Mesenchymal stem cell (in vitro differentiated cells and primary cell): ENCODE results near the gene LRP1B.

Experiments
- DNase-seq: peaks from one replicate; pipeline ENCODE4 v3.0.0-alpha.2; 2013
- H2AFZ ChIP-seq: one replicate; pipeline ENCODE4 v1.6.1; 2013; ENCODE audit warnings: low read depth, mild to moderate bottlenecking, control low read depth, inconsistent platforms, low read length, moderate library complexity
- H2AK5ac ChIP-seq: 2 replicates; pipeline ENCODE4 v1.6.1; 2013; ENCODE audit warnings: low read length, moderate library complexity, mild to moderate bottlenecking, inconsistent platforms; ENCODE audit not compliant: severe bottlenecking
- H2BK120ac ChIP-seq: one replicate; pipeline ENCODE4 v1.6.1; 2013; ENCODE audit warnings: low read depth, mild to moderate bottlenecking, inconsistent platforms, low read length, moderate library complexity
- H2BK12ac ChIP-seq, 2 experiments: one replicate each; pipeline ENCODE4 v1.6.1; 2013; ENCODE audit warnings: inconsistent platforms in 2 of 2, low read length in 2 of 2, mild to moderate bottlenecking in 2 of 2, moderate library complexity in 2 of 2, control low read depth in 1 of 2
- H2BK15ac ChIP-seq: one replicate; pipeline ENCODE4 v1.6.1; 2013; ENCODE audit warnings: mild to moderate bottlenecking, low read depth, inconsistent platforms; ENCODE audit not compliant: poor library complexity, severe bottlenecking
- H2BK5ac ChIP-seq: 2 replicates; pipeline ENCODE4 v1.6.1; 2013; ENCODE audit warnings: low read depth, mild to moderate bottlenecking, low read length, control low read depth, inconsistent platforms; ENCODE audit not compliant: poor library complexity, severe bottlenecking
- H3K14ac ChIP-seq, 2 experiments: one replicate each; pipeline ENCODE4 v1.6.1; 2013; ENCODE audit warnings: inconsistent platforms in 2 of 2, low read length in 2 of 2, control low read depth in 1 of 2, mild to moderate bottlenecking in 1 of 2, moderate library complexity in 1 of 2
- H3K18ac ChIP-seq, 2 experiments: one replicate each; pipeline ENCODE4 v1.6.1; 2013; ENCODE audit warnings: inconsistent platforms in 2 of 2, low read length in 2 of 2, control low read depth in 1 of 2, low read depth in 1 of 2, mild to moderate bottlenecking in 1 of 2
- H3K23ac ChIP-seq, 2 experiments: one replicate each; pipeline ENCODE4 v1.6.1; 2013; ENCODE audit warnings: inconsistent platforms in 2 of 2, low read length in 2 of 2, mild to moderate bottlenecking in 2 of 2, moderate library complexity in 2 of 2, control low read depth in 1 of 2
- H3K27ac ChIP-seq: 2 replicates; pipeline ENCODE4 v1.5.1; 2013; ENCODE audit warnings: mild to moderate bottlenecking, moderate library complexity, low read length, control low read depth, inconsistent platforms; ENCODE audit not compliant: poor library complexity, severe bottlenecking
- H3K27me3 ChIP-seq, 2 experiments: 2 replicates each; pipeline versions ENCODE4 v1.6.1 to v1.7.0; 2013; ENCODE audit warnings: low read length in 2 of 2, mild to moderate bottlenecking in 2 of 2, moderate library complexity in 2 of 2, control low read depth in 1 of 2, inconsistent platforms in 1 of 2; ENCODE audit not compliant: control insufficient read depth in 1 of 2, insufficient read depth in 1 of 2
- H3K36me3 ChIP-seq, 2 experiments: 2 replicates each; pipeline versions ENCODE4 v1.6.1 to v1.7.0; 2013; ENCODE audit warnings: low read length in 2 of 2, control low read depth in 1 of 2, inconsistent platforms in 1 of 2, low read depth in 1 of 2, mild to moderate bottlenecking in 1 of 2; ENCODE audit not compliant: insufficient read depth in 2 of 2, control insufficient read depth in 1 of 2
- H3K4ac ChIP-seq, 2 experiments: one replicate each; pipeline ENCODE4 v1.6.1; 2013; ENCODE audit warnings: inconsistent platforms in 2 of 2, low read length in 2 of 2, mild to moderate bottlenecking in 2 of 2, moderate library complexity in 2 of 2, control low read depth in 1 of 2, low read depth in 1 of 2
- H3K4me1 ChIP-seq: 2 replicates; pipeline ENCODE4 v1.6.1; 2013; ENCODE audit warnings: low read depth, low read length, control low read depth; ENCODE audit not compliant: control insufficient read depth, insufficient read depth
- H3K4me2 ChIP-seq: 2 replicates; pipeline ENCODE4 v1.6.1; 2013; ENCODE audit warnings: low read length, mild to moderate bottlenecking, inconsistent platforms; ENCODE audit not compliant: poor library complexity, severe bottlenecking
- H3K4me3 ChIP-seq, 2 experiments: 2 replicates each; pipeline versions ENCODE4 v1.5.1 to v1.7.0; 2013; ENCODE audit warnings: low read length in 2 of 2, mild to moderate bottlenecking in 2 of 2, control low read depth in 1 of 2, low read depth in 1 of 2; ENCODE audit not compliant: insufficient read depth in 1 of 2
- H3K79me1 ChIP-seq: replicated peaks from 2 replicates; pipeline ENCODE4 v1.6.1; 2013; ENCODE audit warnings: mild to moderate bottlenecking, control low read depth, low read length, inconsistent platforms; ENCODE audit not compliant: poor library complexity, severe bottlenecking
- H3K9ac ChIP-seq: 2 replicates; pipeline ENCODE4 v1.7.0; 2013; ENCODE audit warnings: mild to moderate bottlenecking, low read length, moderate library complexity
- H3K9me3 ChIP-seq: 2 replicates; pipeline ENCODE4 v1.7.0; 2013; ENCODE audit warnings: mild to moderate bottlenecking, low read length; ENCODE audit not compliant: control insufficient read depth
- H4K8ac ChIP-seq: one replicate; pipeline ENCODE4 v1.6.1; 2013; ENCODE audit warnings: inconsistent platforms, mild to moderate bottlenecking, low read length, moderate library complexity
- H4K91ac ChIP-seq: one replicate; pipeline ENCODE4 v1.6.1; 2013; ENCODE audit warnings: mild to moderate bottlenecking, low read length, inconsistent platforms
- whole genome bisulfite sequencing: methylation state at CpG from one replicate; pipeline ENCODE4 v1.1.7; 2013; ENCODE audit warnings: mixed read lengths; 5-methylcytosine and 5-hydroxymethylcytosine counted together

LRP1B gene

DNA sequence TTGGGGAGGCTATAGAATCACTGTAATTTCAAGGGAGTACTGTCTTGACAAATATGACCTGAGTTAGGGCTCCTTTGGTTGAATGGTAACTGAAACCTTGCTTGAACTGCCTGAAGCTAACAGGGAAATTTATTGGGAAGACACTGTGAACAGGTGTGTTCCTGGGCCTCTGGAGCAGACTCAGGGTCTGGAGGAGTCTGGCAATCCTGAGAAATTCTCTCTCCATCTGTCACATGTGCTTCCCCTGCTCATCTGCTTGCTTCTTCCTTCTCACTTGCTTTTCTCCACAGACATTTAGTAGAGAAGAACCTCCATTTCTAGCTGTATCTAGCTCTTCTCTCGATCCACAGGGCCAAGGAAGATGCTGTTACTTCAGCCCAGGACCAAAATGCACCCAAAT, 476.5 kb downstream of the LRP1B start:
- no peak overlapping the region for H2BK12ac ChIP-seq
- H2AFZ ChIP-seq, result no peak overlapping the region
- no peak overlapping the region for H3K27ac ChIP-seq
- no peak overlapping the region for H2BK15ac ChIP-seq
- H3K36me3 ChIP-seq, result no peaks in the 10 kb centered on the region
- H3K27me3 ChIP-seq, result no peaks in the 10 kb centered on the region
- 61% methylated on average over 1 of the region's 1 CpG for WGBS
- no peak for DNase-seq
- peaks cover 2% of the 10 kb centered on the region for H3K4me1 ChIP-seq
- no peak overlapping the region for H3K4me3 ChIP-seq
- H3K79me1 ChIP-seq, result no peaks in the 10 kb centered on the region
- H3K9ac ChIP-seq, result no peak overlapping the region
- no peak overlapping the region for H3K4ac ChIP-seq
- H2AK5ac ChIP-seq, result no peak overlapping the region
- no peak overlapping the region for H2BK120ac ChIP-seq
- H3K23ac ChIP-seq, result no peak overlapping the region
- no peak overlapping the region for H3K14ac ChIP-seq
- H3K4me2 ChIP-seq, result no peak overlapping the region
- H3K9me3 ChIP-seq, result peaks cover 3% of the 10 kb centered on the region
- H2BK5ac ChIP-seq, result no peak overlapping the region
- no peak overlapping the region for H4K8ac ChIP-seq
- no peak overlapping the region for H3K18ac ChIP-seq
- no peak overlapping the region for H4K91ac ChIP-seq

DNA sequence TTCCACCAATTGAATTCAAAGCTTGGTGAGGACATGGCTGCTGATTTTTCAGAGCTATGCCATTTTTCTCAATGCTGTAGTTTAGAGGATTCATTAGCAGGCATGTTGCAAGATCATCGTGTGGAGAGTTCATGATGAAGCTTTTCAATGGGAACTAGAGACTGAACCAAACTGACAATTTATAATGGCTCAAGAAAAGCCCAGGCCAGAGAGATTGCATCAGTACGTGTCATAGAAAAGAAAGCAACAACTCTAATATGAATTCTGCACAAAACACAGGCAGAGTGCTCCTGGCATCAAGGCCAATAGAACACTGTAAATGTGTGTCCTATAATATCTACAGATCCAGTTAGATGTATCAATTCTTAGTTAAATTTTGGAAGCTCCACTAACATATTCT, 477.6 kb downstream of the LRP1B start:
- H4K8ac ChIP-seq, result no peak overlapping the region
- H3K9ac ChIP-seq, result no peak overlapping the region
- DNase-seq, result no peak
- H3K4me3 ChIP-seq, result no peak overlapping the region
- no peak overlapping the region for H2AFZ ChIP-seq
- H3K36me3 ChIP-seq, result no peaks in the 10 kb centered on the region
- H3K79me1 ChIP-seq, result no peaks in the 10 kb centered on the region
- WGBS, result 89% methylated on average over 2 of the region's 2 CpGs
- no peak overlapping the region for H2BK5ac ChIP-seq
- H3K4me1 ChIP-seq, result no peaks in the 10 kb centered on the region
- H3K9me3 ChIP-seq, result peaks cover 3% of the 10 kb centered on the region
- no peak overlapping the region for H4K91ac ChIP-seq
- H3K4ac ChIP-seq, result no peak overlapping the region
- H2AK5ac ChIP-seq, result no peak overlapping the region
- no peak overlapping the region for H2BK15ac ChIP-seq
- no peak overlapping the region for H3K4me2 ChIP-seq
- no peak overlapping the region for H3K18ac ChIP-seq
- no peak overlapping the region for H2BK120ac ChIP-seq
- no peak overlapping the region for H3K14ac ChIP-seq
- H3K27me3 ChIP-seq, result no peaks in the 10 kb centered on the region
- no peak overlapping the region for H3K27ac ChIP-seq
- H3K23ac ChIP-seq, result no peak overlapping the region
- no peak overlapping the region for H2BK12ac ChIP-seq

DNA sequence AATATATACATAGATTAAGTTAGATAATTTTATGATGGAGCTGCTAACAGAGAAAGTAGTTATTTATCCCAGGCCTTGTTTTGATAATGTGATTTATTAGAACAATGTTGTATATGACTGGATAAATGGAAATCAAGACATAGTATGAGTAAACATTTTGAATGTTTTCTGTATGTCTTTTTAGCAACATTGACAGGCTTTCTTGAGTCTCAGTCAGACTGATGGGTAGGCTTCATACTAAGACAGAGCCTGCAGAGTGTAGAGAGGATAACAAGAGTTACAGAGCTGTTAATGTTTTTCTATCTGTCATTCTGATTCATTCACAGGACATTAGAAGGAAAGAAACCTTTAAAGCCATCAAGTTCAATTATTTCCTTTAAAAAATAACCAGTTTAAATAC, 478.5 kb downstream of the LRP1B start:
- no peak overlapping the region for H3K18ac ChIP-seq
- no peak overlapping the region for H3K14ac ChIP-seq
- no peaks in the 10 kb centered on the region for H3K27me3 ChIP-seq
- no peaks in the 10 kb centered on the region for H3K36me3 ChIP-seq
- H3K9me3 ChIP-seq, result peaks cover 3% of the 10 kb centered on the region
- no peak overlapping the region for H4K8ac ChIP-seq
- no peak overlapping the region for H3K9ac ChIP-seq
- no peak overlapping the region for H4K91ac ChIP-seq
- H3K27ac ChIP-seq, result no peak overlapping the region
- H2BK5ac ChIP-seq, result no peak overlapping the region
- no peak overlapping the region for H3K4me2 ChIP-seq
- DNase-seq, result no peak
- no peak overlapping the region for H3K23ac ChIP-seq
- no peaks in the 10 kb centered on the region for H3K4me1 ChIP-seq
- no peak overlapping the region for H2BK120ac ChIP-seq
- no peaks in the 10 kb centered on the region for H3K79me1 ChIP-seq
- no peak overlapping the region for H3K4ac ChIP-seq
- H2AK5ac ChIP-seq, result no peak overlapping the region
- no peak overlapping the region for H2AFZ ChIP-seq
- H2BK12ac ChIP-seq, result no peak overlapping the region
- H2BK15ac ChIP-seq, result no peak overlapping the region
- no peak overlapping the region for H3K4me3 ChIP-seq

DNA sequence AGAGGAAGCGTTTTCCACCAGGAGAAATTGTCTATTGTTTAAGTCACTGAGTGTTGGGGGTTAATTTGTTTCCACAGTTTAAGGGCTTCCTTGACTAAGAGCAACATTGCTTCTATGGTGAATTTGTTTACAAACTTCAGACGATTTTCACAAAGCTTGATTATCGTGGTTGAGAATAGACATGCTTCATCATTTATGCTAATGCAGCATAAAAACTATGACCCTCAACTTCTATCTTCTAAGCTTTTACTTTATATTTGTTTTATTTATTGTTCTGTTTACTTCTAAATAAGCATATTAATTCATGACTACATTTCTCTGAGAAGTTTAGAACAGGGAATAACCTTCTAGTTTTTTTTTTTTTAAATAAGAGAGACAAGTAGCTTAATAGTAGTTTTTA, 483.5 kb downstream of the LRP1B start:
- 77% methylated on average over 1 of the region's 3 CpGs for whole genome bisulfite sequencing

More for the DNA sequence above, 483.5 kb downstream of the LRP1B start:
- Histone ChIP-seq H3K79me1 (no peaks in the 10 kb centered on the region), H3K4me2 (no peak overlapping the region), H4K8ac (no peak overlapping the region), H3K23ac (no peak overlapping the region), H2BK12ac (no peak overlapping the region), H3K4ac (no peak overlapping the region), H3K4me1 (no peaks in the 10 kb centered on the region), H3K27ac (no peak overlapping the region), H2BK15ac (no peak overlapping the region), H2BK120ac (no peak overlapping the region), H3K36me3 (no peaks in the 10 kb centered on the region), H4K91ac (no peak overlapping the region), H3K18ac (no peak overlapping the region), H3K9me3 (peaks cover 3% of the 10 kb centered on the region), H3K9ac (no peak overlapping the region), H2AK5ac (no peak overlapping the region), H3K14ac (no peak overlapping the region), H3K4me3 (no peak overlapping the region), H3K27me3 (no peaks in the 10 kb centered on the region), H2AFZ (no peak overlapping the region), H2BK5ac (no peak overlapping the region)
- no peak for DNase-seq
